ENCODE data around the gene MEGF11.
"Not testable (repeated sequence)": the region's sequence is repeated elsewhere in the genome, so short reads cannot be mapped to it uniquely, and the experiment has no call there.

DNA sequence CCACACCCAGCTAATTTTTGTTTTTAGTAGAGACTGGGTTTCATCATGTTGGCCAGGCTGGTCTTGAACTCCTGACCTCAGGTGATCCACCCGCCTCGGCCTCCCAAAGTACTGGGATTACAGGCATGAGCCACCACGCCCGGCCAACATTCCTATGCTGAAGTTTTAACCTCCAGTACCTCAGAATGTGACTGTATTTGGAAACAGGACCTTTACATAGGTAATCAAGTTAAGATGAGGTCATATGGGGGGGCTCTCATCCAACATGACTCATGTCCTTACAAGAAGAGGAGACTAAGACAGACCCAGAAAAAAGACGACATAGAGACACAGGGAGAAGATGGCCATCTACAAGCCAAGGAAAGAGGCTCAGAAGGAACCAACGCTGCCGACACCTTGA is 277.4 kb downstream of the MEGF11 start:
- TF ChIP-seq, protein P1, sequence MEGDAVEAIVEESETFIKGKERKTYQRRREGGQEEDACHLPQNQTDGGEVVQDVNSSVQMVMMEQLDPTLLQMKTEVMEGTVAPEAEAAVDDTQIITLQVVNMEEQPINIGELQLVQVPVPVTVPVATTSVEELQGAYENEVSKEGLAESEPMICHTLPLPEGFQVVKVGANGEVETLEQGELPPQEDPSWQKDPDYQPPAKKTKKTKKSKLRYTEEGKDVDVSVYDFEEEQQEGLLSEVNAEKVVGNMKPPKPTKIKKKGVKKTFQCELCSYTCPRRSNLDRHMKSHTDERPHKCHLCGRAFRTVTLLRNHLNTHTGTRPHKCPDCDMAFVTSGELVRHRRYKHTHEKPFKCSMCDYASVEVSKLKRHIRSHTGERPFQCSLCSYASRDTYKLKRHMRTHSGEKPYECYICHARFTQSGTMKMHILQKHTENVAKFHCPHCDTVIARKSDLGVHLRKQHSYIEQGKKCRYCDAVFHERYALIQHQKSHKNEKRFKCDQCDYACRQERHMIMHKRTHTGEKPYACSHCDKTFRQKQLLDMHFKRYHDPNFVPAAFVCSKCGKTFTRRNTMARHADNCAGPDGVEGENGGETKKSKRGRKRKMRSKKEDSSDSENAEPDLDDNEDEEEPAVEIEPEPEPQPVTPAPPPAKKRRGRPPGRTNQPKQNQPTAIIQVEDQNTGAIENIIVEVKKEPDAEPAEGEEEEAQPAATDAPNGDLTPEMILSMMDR (conservative IDR thresholded peaks at IDR 0.05; ENCODE audit: low read length), result not testable (repeated sequence)
- not testable (repeated sequence) for TF ChIP-seq EZH2phosphoT487 (IDR thresholded peaks at IDR 0.05; ENCODE audit: borderline replicate concordance, low read depth, low read length)
